NCI-H2196 (cell line): ENCODE measurements around the gene NDUFS7.
"Not testable (repeated sequence)": the region's sequence is repeated elsewhere in the genome, so short reads cannot be mapped to it uniquely, and the experiment has no call there.

Experiments used
- DNase-seq: peaks from one replicate; lab custom pipeline; 2025; ENCODE audit not compliant: unreplicated experiment; lab: John Stamatoyannopoulos, UW

Gene NDUFS7

DNA sequence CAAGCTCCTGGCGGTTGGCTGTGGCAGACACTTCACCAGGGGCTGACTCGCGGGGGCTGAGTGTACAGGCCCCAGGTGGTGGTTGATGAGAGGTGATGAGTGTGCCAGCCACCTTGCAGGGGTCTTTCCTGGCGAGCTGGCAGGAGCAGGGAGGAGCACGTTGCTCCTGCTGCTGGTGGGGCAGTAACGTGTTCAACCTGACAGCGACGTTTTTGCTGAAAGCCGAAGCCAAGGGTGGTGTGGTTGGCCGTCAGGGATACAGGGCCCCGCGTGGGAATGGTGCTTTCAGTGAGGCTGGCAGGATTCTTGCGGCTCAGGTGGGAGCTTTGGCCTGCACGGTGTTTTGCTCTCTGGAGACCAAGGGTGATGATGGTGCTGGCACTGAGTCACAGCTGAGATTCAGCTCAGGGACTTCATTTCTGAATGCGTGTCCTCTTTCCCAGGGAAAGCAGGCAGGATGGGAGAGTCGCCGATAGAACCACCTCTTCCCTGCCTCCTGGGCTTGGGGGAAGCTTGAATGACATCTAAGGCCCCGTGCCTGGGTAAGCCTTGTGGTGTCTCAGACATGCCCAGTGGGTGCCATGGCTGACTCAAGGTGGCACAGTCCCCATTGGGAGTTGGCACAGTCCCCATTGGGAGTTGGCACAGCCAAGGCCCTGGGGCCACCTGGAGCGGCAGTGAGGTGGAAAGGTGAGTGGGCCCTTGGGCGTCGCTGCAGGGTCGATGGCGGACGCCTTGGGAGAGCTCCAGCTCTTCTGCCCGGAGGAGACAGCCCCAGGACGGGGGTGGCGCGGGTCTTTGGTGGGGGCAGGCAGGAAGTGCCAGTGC is 32.5 kb downstream of the NDUFS7 start:
- DNase-seq: no peak

DNA sequence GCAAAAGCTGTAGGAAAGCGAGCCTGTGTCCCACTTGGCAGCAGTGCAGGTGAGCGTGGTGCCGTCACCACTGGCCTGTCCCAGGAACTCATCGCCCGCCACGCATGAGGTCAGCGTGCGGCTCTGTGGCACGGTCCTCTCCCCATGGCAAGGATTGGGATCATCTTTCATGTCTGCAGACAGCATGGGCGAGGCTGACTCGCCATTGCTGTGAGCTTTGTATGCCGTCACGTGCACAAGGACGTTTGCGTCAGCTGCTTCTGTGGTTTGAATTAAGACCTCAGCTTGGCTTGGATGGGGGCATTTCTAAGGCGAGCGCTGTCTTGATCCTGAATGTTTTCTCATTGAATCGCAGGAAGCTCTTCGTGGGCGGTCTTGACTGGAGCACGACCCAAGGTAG is 33.4 kb downstream of the NDUFS7 start:
- DNase-seq: no peak

DNA sequence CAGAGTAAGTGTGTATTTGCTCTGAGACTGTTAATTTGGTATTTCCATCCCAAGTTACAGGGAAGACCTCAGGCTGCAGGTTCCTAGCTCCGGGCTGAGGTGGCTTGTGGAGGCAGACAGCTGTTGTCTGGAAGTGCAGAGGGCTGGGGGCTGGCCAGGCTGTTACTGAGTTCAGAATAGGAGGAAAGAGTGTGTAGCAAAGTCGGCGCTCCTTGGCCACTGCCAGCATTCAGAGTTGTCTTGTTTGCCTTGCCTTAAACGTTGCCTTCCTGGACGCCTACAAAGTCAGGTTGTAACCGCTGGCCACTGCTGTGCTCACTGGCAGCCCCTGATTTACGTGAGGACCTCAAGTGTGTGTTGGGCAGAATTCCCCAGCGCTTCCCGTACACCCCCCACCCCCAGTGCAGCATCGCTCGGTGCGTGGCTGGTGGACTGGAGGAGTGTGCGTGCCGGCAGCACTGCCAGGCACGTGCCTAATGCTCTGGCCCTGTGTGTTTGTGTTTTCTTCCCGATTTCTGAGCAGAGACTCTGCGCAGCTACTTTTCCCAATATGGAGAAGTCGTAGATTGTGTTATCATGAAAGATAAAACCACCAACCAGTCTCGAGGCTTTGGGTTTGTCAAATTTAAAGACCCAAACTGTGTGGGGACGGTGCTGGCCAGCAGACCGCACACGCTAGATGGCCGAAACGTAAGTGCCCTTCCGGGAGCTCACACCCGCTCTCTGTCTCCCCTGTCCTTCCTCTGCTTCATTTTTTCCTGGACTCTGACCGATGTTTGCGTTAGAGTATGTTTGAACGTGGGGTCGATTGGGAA is 34.2 kb downstream of the NDUFS7 start:
- DNase-seq: no peak

DNA sequence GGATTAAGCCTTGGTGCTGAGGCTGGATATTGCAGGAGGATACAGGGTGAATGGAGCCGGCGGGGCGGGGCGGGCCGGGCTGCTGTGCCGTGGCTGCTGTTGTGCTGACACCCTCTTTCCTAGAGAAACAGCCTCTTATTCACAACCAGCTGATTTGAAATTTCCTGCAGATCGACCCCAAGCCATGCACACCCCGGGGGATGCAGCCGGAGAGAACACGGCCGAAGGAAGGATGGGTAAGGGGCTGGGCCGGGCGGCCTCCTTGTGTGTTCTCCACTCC is 34.7 kb downstream of the NDUFS7 start:
- no peak for DNase-seq

DNA sequence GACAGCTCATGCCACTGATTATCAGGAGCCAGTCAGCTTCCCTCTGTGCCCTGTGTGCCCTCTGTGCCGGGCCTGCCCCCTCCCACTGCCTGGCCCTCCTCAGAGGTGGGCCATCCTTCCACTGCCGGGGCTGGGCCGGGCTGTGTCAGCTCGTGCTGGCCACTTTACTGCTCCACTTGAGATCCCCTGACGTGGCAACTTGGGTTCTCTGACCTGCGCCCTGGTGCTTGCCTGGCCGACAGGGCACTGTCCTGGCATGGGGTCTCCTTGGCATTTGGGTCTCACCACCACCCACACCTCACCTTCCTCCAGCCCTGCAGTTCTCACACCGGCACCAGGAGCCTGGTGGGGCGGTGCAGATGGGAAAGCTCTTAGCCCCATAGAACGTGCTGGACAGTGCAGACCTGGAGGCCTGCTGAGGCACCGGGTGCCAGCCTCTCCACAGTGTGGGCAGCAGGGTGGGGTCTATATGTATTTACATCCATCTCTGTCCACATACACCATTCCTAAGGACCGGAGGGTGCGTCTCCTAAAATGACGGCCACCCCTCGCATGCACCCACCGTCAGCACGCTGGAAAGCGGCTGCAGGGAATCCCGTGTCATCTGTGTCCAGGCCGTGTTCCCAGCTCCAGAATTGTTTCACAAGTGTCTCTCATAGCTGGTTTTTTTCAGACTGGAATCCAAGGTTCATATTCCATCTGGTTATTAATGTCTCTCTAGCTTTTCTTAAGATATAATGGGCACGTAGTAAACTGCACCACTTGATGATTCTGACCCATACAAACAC is 35.4 kb downstream of the NDUFS7 start:
- DNase-seq: no peak

DNA sequence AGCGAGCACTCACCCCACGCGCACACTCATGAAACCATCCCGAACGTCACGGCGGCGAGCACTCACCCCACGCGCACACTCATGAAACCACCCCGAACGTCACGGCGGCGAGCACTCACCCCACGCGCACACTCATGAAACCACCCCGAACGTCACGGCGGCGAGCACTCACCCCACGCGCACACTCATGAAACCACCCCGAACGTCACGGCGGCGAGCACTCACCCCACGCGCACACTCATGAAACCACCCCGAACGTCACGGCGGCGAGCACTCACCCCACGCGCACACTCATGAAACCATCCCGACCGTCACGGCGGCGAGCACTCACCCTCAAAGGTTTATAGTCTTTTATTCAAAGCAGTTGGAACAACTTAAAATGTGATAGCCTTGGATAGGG is 36.4 kb downstream of the NDUFS7 start:
- DNase-seq: not testable (repeated sequence)

DNA sequence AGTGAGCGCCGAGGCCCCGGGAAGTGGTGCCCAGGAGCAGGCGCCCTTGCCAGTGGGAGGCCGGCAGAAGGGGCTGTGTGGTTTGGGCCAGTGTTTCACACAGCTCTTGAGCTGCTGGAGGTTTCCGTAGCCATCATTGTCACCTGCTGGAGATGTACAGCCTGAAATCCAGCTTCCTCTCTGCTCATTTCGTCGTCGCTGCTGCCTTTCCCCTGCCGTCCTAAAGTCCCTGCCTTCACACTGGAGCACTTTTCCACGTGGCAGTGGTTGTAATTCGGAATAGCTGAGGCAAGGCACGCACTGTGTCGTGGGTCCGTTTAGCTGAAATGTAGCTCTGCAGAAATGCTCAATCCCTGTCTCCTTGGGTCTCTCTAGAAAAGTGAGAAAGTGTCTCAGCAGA is 36.9 kb downstream of the NDUFS7 start:
- no peak for DNase-seq

DNA sequence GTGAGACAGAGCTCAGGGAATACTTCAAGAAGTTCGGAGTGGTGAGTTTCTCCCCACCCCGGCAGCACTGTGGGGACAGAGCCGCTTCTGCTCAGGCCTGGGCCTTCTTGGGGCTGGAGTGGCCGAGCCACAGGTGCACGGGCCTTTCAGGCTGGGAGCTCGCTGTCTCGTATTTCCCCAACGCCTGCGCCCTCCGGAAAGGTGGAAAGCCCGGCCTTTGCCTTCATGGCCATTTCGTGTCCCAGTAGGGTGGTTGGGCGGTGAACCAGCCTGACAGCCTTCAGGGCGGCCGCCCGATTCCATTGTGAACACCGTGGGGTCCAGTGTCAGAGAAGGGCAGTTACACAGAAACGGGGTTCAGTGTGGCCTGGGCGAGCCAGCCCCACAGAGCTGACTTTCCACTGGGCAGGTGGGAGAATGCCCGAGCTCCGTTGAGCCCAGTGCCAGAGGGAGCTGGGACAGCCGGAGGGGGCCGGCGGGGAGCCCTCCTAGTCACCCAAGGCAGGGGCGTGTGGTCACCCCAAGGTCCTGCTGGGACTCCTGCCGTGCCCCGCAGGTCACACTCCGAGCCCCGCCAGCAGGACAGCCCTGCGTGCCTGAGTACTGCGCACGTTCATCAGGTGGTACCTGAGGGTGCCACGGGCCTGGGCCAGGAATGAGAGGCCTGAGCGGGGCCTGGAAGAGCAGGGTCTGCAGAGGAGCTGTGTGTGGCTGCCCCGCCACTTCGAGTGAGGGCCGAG is 37.7 kb downstream of the NDUFS7 start:
- no peak for DNase-seq

DNA sequence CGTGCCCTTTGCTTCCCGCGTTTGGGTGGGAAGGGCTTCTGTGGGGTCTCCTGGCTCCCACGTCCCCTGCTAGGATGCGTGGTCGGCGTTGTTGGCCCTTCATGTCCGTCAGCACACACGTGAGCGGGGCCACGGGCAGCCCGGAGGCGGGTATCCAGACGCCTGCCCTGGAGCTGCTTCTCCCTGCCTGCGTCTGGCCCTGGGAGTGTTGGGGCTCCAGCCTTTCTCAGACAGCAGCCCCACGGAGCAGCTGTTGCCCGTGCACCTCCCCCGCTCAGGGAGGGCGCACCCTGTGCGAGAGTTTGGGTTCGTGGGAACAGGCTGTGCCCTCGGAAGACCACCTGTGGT is 38.2 kb downstream of the NDUFS7 start:
- no peak for DNase-seq

DNA sequence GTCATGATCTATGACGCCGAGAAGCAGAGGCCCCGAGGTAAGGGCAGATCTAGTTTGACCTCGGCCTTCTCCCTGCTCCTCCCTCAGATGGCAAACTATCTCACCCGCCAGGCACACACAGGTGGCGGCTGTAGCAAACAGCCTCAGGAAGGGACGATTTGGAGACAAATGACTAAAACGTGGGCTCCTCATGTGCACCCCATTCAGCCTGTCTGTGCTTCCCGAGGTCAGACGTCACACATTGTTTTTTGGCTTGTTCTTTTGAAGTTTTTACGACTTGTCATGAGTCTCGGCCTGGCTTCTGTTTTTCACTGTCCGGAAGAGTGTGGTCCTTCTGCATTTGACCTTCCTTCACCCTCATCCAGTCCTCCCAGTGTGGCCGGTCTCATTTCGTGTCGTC is 38.7 kb downstream of the NDUFS7 start:
- no peak for DNase-seq

DNA sequence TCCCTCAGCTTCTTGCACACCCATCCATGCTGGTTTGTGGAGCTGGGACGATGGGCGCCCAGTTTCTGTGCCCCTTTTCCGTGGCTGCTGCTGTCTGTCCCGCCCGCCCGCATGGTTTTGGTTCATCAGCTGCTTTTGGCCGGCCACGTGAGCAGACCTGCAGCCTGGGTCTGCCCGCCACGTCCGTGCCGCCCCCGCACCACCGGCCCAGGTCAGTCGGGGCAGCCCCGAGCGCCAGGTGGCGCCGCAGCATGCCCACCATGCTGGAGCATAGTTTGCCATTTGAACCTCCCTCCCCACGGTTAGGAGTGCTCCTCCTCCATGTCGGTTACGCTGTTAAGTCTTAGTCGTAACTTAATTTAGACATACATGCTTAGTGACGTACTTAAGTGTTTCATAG is 39.2 kb downstream of the NDUFS7 start:
- no peak for DNase-seq

DNA sequence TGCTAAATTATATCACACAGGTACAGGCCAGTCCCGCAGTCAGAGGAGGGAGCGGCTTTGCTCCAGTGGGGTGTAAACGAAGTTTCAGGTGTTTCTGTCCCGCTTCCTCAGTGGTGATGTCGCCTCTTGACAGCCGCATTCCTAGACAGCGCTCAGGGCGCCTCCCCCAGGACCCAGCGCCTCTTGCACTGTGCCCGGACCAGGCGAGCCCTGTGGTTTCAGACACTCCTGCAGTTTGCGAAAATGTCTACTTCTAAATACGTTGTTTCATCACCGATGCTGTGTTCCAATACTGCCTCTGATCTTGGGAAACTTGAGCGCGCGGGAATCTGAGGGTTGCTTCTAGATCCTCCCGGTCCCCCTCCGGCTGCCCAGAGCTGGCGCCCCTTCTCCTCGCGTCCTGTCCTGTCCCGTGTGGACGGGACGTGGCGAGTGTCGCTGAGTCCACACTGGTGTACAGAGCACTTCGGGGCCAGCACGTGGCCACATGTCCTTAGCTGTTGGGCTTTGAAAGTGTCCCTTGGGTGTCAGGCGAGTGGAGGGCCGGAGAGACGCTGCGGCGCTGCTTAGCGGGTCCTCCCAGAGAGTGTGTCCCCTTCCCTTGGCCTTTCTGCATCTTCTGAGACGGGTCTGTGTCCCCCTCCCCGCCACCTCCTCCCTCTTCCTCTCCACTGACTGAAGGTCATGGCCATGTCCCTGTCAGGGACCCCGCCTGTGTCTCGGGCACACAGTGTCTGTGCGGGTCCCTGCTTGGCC is 39.9 kb downstream of the NDUFS7 start:
- DNase-seq: no peak

DNA sequence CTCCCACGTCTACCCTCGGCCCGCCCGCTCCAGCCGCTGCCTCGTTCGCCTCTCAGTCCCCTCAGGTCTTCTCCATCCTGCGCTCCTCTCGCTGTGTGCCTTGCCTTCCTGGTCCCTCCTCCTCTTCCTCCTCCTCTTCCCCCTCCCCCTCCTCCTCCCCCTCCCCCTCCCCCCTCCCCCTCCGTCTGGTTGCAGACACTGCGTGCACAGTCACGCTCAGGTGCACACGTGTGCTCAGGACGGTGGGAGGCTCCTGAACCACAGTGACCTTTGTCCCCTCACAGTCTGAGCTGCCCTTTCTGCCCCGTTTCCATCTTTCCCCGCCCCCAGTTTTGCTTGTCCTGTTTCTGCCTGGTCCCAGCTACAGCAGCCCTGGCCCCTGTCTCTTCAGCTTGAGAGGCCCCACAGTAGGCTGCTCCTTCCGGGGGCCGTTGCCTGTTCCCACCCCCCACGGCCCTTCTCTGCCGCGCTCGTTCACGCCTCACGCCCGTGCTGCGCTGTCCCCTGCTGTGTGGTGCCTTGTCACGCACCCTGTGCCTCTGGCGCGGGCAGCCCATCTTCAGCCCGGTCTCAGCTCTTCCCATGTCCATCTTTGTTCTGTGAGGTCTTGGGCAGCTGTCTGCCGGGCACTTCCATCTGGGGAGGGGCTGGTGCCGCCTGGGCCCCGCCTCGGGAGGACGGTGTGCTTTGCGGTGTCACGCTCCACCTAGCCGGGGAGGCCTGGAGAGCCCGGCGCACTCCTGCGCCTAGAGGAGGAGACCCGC is 40.7 kb downstream of the NDUFS7 start:
- DNase-seq: no peak

DNA sequence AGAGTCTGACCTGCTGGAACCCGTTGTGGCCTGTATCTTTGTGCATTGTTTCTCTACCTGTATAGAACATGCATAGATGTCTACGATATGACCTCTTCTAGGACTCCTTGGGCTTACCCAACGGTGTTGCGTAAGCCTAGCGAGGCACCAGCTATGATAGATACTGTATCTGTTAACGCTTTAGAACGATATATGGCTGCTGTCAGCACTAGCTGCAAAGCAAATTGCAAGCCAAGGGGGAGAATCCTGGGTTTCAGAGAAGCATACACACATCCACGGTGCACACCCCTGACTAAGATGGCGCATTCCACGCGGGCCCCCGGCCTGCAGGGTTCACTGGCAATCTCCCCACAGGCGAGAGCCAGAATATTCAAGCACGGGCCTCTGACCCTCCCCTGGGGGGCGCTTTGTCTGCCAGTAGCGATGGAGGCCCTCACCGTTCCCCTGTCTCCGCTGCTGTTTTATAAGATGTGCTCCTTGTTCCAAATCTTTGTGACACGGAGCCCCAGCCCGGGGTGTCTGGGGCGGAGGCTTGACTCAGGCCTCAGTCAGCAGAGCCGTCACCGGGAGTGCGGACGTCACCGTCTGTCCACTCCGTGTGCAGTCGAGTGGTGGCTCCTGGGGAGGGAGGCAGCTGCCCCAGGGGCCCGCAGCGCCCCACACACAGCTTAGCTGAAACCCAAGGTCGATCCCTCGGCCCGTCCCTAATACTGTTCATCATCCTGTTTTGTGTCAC is 41.6 kb downstream of the NDUFS7 start:
- DNase-seq: no peak

DNA sequence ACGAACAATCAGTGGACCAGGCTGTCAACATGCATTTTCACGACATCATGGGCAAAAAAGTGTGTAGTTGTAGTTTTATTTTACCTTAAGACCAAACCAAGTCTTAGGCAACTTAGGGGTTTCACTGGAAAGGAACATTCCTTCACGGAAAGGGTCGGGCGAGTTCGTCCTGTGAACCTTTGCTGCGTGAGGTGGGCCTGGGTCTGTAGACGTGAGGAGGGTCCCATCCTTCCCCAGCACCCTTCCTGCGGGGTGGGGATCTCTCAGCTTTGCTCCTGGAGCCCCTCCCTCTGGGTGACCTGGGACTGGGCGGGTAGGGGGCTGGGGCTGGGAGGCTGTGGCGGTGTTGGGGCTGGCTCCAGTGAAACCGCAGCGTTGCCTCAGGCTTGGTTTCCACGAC is 42.2 kb downstream of the NDUFS7 start:
- DNase-seq: no peak

DNA sequence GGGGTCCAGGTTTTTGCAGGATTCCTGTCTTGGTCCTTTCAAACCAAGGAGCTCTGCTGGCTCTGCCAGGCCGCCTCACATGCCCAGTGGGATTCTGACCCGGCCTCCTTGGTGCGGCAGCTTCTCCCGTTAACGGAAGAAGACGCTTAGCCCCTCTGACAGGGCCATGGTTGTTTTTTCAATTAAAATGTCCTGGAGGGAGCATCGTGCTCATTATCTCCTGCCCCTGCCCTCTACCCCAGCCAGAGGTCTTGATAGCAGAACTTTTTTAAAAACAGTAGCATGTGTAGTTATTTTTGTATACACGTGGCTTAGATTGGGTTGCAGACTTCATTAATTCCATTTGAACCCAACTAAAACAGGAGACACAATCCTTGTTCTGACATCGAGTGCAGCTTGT is 43.0 kb downstream of the NDUFS7 start:
- no peak for DNase-seq

DNA sequence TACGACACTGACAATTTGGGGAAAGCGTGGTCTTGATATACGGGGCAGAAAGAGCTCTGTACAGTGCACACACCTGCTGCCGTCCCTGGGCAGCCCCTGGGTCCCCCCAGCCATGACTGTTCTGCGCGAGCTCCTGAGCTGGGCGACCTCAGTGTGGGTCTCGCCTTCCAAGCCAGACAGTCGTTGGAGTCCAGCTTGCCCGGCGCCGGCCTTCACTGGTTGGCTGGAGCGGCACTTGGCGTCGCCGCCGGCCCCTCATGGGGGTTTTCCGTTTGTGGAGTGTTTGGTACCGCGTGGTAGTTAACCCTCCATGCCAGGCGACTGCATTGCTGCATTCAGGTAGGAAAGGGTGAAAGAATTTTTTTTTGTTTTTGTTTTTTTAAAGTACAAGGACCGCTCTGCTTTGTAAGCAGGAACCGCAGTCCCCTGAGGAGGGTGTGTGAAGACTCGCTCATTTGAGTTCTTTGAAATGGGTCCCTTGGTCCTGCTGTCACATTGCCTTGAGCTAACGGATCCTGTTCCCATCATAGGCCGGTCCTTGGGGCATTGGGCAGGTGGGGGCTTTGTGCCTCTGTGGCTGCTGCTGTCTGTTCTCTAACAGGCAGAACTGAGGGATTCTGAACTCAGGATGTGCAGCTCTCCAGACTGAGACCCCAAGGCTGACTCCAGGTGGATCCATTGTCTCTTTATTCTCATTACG is 43.7 kb downstream of the NDUFS7 start:
- no peak for DNase-seq

DNA sequence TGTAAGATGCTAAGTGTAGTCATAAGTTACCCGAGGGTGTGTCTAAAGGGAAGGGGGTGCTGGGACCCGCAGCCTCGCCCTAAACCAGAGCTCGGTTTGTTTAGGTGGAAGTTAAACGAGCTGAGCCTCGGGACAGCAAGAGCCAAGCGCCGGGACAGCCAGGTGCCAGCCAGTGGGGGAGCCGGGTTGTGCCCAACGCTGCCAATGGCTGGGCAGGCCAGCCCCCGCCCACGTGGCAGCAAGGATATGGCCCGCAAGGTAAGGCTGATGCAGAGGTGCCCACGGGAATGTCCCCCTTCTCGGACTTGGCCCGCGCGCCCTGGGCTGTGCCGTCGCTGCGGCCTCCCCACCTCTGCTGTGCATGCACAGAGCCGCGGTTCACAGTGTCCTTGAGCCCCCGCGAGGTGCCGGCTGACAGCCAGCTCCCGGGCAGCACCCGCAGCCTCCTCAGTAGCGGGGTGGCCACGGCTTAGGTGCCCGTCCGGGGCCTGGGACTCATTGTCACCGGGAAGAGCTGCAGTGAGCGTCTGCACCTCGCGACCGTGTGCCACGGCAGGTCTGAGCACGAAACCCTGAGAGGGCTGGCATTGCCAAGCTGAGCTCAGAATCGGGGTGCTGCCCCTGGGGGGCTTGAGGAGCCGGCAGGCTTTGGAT is 45.2 kb downstream of the NDUFS7 start:
- no peak for DNase-seq
